Thoracic aorta (tissue), 2 donors: ENCODE results near the gene EFHC1. TPM values are rescaled to one million over a fixed set of nuclear protein-coding genes. Genes with fewer than 3 reads are reported as not detected.

Experiments
- ATAC-seq: fragments of 150-250 bp; one replicate; pipeline ENCODE4 v1.8.0; 2017; ENCODE audit warnings: low read depth; ENCODE audit not compliant: insufficient number of reproducible peaks, low FRiP score
- DNase-seq: peaks from one replicate; pipeline ENCODE4 v3.0.0-alpha.2; 2020; ENCODE audit warnings: low spot score
- H3K27ac ChIP-seq, 2 donors: fragments of 200-600 bp; sonication (generic); 1 replicate in 1 of 2; 2 replicates in 1 of 2; pipeline ENCODE4 v1.5.1; 2016; ENCODE audit warnings: mild to moderate bottlenecking in 2 of 2, moderate library complexity in 2 of 2
- H3K27me3 ChIP-seq: fragments of 200-600 bp; sonication (generic); replicated peaks from 2 replicates; pipeline ENCODE4 v1.6.0; 2016; ENCODE audit warnings: mild to moderate bottlenecking; ENCODE audit not compliant: insufficient read depth
- H3K36me3 ChIP-seq: fragments of 200-600 bp; sonication (generic); one replicate; pipeline ENCODE4 v1.5.1; 2016
- H3K4me1 ChIP-seq, 2 donors: fragments of 200-600 bp; sonication (generic); 1 replicate in 1 of 2; 2 replicates in 1 of 2; pipeline versions ENCODE4 v1.5.1 to v1.6.0; 2016; ENCODE audit warnings: low read depth in 2 of 2, mild to moderate bottlenecking in 1 of 2; ENCODE audit not compliant: control insufficient read depth in 1 of 2
- H3K4me3 ChIP-seq: fragments of 200-600 bp; sonication (generic); 2 replicates; pipeline ENCODE4 v1.5.1; 2016; ENCODE audit warnings: mild to moderate bottlenecking
- H3K9me3 ChIP-seq: fragments of 200-600 bp; sonication (generic); 2 replicates; pipeline ENCODE4 v1.5.1; 2016
- total RNA-seq, 2 donors: library from RNA; depleted of rRNA; stranded (reverse); fragments of >200 nt; gene quantifications; one replicate each; pipeline versions ENCODE4 v1.1.0 to v1.2.3, GENCODE V29; 2016
- TF ChIP-seq, protein P1 (sequence below): fragments of 200-600 bp; sonication (generic); IDR thresholded peaks from one replicate; pipeline ENCODE4 v1.5.1; 2019; ENCODE audit warnings: antibody characterized with exemption

The EFHC1 gene
- total RNA-seq, 2 donors from 2014 or later = 13.5 to 14.9 TPM

GRCh38 chr6:52545406-52546119 lies 125.4 kb downstream of the EFHC1 start:
- Histone ChIP-seq H3K9me3 (no peaks in the 10 kb centered on the region), H3K27me3 (no peaks in the 10 kb centered on the region), H3K4me3 (no peak overlapping the region), H3K36me3 (no peaks in the 10 kb centered on the region), H3K27ac (peak overlapping the region; percentile 67 to 75), H3K4me1 (peaks cover 77 to 99% of the 10 kb centered on the region in 2 donors)
- ATAC-seq (no peak), DNase-seq (no peak)
- TF ChIP-seq, protein P1, sequence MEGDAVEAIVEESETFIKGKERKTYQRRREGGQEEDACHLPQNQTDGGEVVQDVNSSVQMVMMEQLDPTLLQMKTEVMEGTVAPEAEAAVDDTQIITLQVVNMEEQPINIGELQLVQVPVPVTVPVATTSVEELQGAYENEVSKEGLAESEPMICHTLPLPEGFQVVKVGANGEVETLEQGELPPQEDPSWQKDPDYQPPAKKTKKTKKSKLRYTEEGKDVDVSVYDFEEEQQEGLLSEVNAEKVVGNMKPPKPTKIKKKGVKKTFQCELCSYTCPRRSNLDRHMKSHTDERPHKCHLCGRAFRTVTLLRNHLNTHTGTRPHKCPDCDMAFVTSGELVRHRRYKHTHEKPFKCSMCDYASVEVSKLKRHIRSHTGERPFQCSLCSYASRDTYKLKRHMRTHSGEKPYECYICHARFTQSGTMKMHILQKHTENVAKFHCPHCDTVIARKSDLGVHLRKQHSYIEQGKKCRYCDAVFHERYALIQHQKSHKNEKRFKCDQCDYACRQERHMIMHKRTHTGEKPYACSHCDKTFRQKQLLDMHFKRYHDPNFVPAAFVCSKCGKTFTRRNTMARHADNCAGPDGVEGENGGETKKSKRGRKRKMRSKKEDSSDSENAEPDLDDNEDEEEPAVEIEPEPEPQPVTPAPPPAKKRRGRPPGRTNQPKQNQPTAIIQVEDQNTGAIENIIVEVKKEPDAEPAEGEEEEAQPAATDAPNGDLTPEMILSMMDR = no peak

DNA sequence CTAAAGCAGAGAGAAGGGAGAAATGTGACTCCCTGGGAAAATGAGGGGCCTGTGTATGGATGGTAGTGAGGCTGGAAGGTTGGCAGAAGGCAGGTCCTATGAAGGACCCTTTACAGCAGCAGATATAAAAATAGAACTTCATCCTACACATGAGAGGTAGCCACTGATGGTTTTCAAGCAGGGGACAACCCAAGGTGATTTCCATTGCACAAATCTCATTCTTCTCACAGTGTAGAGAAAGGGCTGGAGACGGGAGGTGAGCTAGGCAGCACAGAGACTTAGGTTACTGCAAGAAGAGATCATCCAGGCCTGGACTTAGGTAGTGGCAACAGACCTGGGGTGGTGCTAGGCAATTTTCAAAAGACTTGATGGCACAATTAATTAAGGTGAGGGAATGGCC lies 126.0 kb downstream of the EFHC1 start:
- DNase-seq (no peak), ATAC-seq (no peak)
- Histone ChIP-seq H3K4me1 (peaks cover 77 to 99% of the 10 kb centered on the region in 2 donors), H3K9me3 (no peaks in the 10 kb centered on the region), H3K36me3 (no peaks in the 10 kb centered on the region), H3K27ac (peak overlapping the region; percentile 14 to 75), H3K27me3 (no peaks in the 10 kb centered on the region), H3K4me3 (no peak overlapping the region)
- TF ChIP-seq, protein P1 = no peak

DNA sequence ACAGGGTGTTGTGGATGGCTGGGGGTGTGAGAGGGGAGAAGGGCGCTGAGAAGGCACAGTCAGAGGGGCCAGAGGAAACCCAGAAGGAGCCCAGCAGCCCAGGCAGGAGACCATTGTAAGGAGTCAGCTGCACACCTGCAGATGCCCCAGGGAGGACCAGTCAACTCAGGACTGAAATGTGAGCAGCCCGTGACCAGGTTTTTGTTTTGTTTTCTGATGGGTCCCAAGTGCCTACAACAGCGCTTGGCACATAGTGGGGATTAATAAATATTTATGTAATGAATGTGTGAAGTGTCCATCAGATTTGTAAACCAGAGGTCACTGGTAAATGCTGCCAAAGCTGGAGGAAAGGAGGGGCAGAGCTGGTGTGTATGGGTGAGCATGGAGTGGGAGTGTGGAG lies 126.5 kb downstream of the EFHC1 start:
- TF ChIP-seq, protein P1 = no peak
- H3K4me1 ChIP-seq = peaks cover 77 to 99% of the 10 kb centered on the region in 2 donors
- no peaks in the 10 kb centered on the region for H3K36me3 ChIP-seq
- no peaks in the 10 kb centered on the region for H3K27me3 ChIP-seq
- H3K27ac ChIP-seq = peak overlapping the region in 1 of 2 donors; percentile 75
- no peaks in the 10 kb centered on the region for H3K9me3 ChIP-seq
- no peak for ATAC-seq
- no peak for DNase-seq
- no peak overlapping the region for H3K4me3 ChIP-seq

- no peaks in the 10 kb centered on the region for H3K27me3 ChIP-seq
- no peak for DNase-seq
- H3K9me3 ChIP-seq = no peaks in the 10 kb centered on the region
- no peak overlapping the region for H3K4me3 ChIP-seq
- TF ChIP-seq, protein P1 = no peak
- peaks cover 80 to 99% of the 10 kb centered on the region in 2 donors for H3K4me1 ChIP-seq
- H3K27ac ChIP-seq = peak overlapping the region; percentile 19 to 75
- no peak for ATAC-seq
- H3K36me3 ChIP-seq = no peaks in the 10 kb centered on the region
These were observed 127.7 kb downstream of the EFHC1 start for GRCh38 chr6:52547647-52548352.

- H3K36me3 ChIP-seq = no peaks in the 10 kb centered on the region
- no peak for ATAC-seq
- no peak for DNase-seq
- peaks cover 79 to 100% of the 10 kb centered on the region in 2 donors for H3K4me1 ChIP-seq
- H3K4me3 ChIP-seq = no peak overlapping the region
- no peaks in the 10 kb centered on the region for H3K9me3 ChIP-seq
- H3K27me3 ChIP-seq = no peaks in the 10 kb centered on the region
- TF ChIP-seq, protein P1 = no peak
- H3K27ac ChIP-seq = peak overlapping the region in 1 of 2 donors; percentile 50
These were observed 128.2 kb downstream of the EFHC1 start for GRCh38 chr6:52548353-52548713.
